ENCODE results near the gene C2orf72.
"Not testable (repeated sequence)": the region's sequence is repeated elsewhere in the genome, so short reads cannot be mapped to it uniquely, and the experiment has no call there.

C2orf72 gene

GRCh38 chr2:231047923-231048915 is 10.9 kb downstream of the C2orf72 start:
- no peak for DNase-seq

GRCh38 chr2:231049286-231050017 is 12.1 kb downstream of the C2orf72 start:
- DNase-seq = no peak

- DNase-seq = no peak
Measured at GRCh38 chr2:231050018-231050901, 12.9 kb downstream of the C2orf72 start.

GRCh38 chr2:231051116-231051515 is 13.8 kb downstream of the C2orf72 start:
- DNase-seq = no peak

- peak; percentile 59 for DNase-seq
Measured at GRCh38 chr2:231052494-231053451, 15.4 kb downstream of the C2orf72 start.

- no peak for DNase-seq
Measured at GRCh38 chr2:231053846-231054245, 16.5 kb downstream of the C2orf72 start.

GRCh38 chr2:231056453-231057416 is 19.4 kb downstream of the C2orf72 start, which contains the start of gene PSMD1:
Gene PSMD1, plus strand, starts transcription at chr2:231056867. Its CDS starts 159 bp downstream, at chr2:231057026.
- DNase-seq = peak; percentile 81

GRCh38 chr2:231057590-231057989 is 20.3 kb downstream of the C2orf72 start:
- DNase-seq = no peak

- no peak for DNase-seq
Measured at GRCh38 chr2:231058761-231059550, 21.6 kb downstream of the C2orf72 start.

- DNase-seq = no peak
Measured at GRCh38 chr2:231059756-231060155, 22.4 kb downstream of the C2orf72 start.

GRCh38 chr2:231062776-231063175 is 25.5 kb downstream of the C2orf72 start:
- DNase-seq = no peak

- DNase-seq = no peak
Measured at GRCh38 chr2:231063347-231063746, 26.0 kb downstream of the C2orf72 start.

GRCh38 chr2:231065966-231066365 is 28.6 kb downstream of the C2orf72 start:
- no peak for DNase-seq

GRCh38 chr2:231067531-231067930 is 30.2 kb downstream of the C2orf72 start:
- not testable (repeated sequence) for DNase-seq

GRCh38 chr2:231068525-231069222 is 31.4 kb downstream of the C2orf72 start:
- no peak for DNase-seq

- DNase-seq = no peak
Measured at GRCh38 chr2:231069379-231070054, 32.2 kb downstream of the C2orf72 start.

GRCh38 chr2:231084565-231084964 is 47.2 kb downstream of the C2orf72 start:
- no peak for DNase-seq

GRCh38 chr2:231088754-231089153 is 51.4 kb downstream of the C2orf72 start:
- no peak for DNase-seq
